ENCODE results near the gene PCBD2.

DNA sequence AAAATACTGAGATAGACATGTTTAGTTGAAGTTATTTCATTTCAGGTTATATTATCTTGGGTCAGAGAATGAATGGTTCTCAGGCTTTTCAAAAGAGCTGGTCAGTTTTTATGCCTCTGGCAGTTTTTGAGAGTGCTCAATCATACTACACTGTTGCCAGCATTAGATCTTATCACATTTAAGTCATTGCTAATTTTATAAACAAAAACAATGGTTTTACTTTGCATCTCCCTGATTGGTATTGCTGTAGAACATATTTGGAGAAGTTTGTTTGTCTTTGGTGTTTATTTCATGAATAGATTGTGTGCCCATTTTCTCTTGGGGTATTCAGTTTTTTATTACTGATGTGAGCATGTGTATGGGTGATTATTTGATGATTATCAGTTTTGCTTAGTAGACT is 64.2 kb downstream of the PCBD2 start:
- TF ChIP-seq, protein P1, sequence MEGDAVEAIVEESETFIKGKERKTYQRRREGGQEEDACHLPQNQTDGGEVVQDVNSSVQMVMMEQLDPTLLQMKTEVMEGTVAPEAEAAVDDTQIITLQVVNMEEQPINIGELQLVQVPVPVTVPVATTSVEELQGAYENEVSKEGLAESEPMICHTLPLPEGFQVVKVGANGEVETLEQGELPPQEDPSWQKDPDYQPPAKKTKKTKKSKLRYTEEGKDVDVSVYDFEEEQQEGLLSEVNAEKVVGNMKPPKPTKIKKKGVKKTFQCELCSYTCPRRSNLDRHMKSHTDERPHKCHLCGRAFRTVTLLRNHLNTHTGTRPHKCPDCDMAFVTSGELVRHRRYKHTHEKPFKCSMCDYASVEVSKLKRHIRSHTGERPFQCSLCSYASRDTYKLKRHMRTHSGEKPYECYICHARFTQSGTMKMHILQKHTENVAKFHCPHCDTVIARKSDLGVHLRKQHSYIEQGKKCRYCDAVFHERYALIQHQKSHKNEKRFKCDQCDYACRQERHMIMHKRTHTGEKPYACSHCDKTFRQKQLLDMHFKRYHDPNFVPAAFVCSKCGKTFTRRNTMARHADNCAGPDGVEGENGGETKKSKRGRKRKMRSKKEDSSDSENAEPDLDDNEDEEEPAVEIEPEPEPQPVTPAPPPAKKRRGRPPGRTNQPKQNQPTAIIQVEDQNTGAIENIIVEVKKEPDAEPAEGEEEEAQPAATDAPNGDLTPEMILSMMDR (IDR thresholded peaks at IDR 0.05), result no peak
- no peak for TF ChIP-seq POLR2A (IDR thresholded peaks at IDR 0.05)

Measured in esophagus squamous epithelium (tissue), 4 donors.